H1 (cell line): ENCODE results near the gene MAJIN. TPM values are rescaled to one million over a fixed set of nuclear protein-coding genes. Genes with fewer than 3 reads are reported as not detected.

ENCODE experiments used
- ASH2L ChIP-seq: fragments of 200-600, 300-600 bp; sonication (generic); IDR thresholded peaks from one replicate; pipeline ENCODE4 v1.7.1; 2017; ENCODE audit warnings: low read length
- CBX8 ChIP-seq: fragments of 300-800, 300-1000 bp; sonication (generic); IDR thresholded peaks from 2 replicates; pipeline ENCODE4 v1.7.1; 2016; ENCODE audit warnings: low read depth, low read length, borderline replicate concordance
- EZH2 ChIP-seq: fragments of 200-600 bp; sonication (generic); IDR thresholded peaks from 2 replicates; pipeline ENCODE4 v1.7.1; 2012; ENCODE audit warnings: low read depth, mild to moderate bottlenecking, moderate library complexity, low read length, inconsistent platforms; ENCODE audit not compliant: severe bottlenecking
- GABPA ChIP-seq: IDR thresholded peaks from 2 replicates; pipeline ENCODE4 v1.6.1; 2011; ENCODE audit warnings: mild to moderate bottlenecking, low read length, moderate library complexity, borderline replicate concordance; ENCODE audit not compliant: insufficient read depth
- NRF1 ChIP-seq: IDR thresholded peaks from 2 replicates; pipeline ENCODE4 v1.6.1; 2011; ENCODE audit warnings: mild to moderate bottlenecking, low read depth, low read length, improper control_type of control experiment
- POLR2AphosphoS5 ChIP-seq: IDR thresholded peaks from 2 replicates; pipeline ENCODE4 v1.6.1; 2011; ENCODE audit warnings: low read depth, low read length
- RAD21 ChIP-seq, 2 experiments: IDR thresholded peaks in 1 of 2; conservative IDR thresholded peaks in 1 of 2; 2 replicates each; pipeline ENCODE4 v1.6.1; 2011; ENCODE audit warnings: low read depth in 2 of 2, low read length in 2 of 2, improper control_type of control experiment in 1 of 2, inconsistent platforms in 1 of 2, mild to moderate bottlenecking in 1 of 2, moderate library complexity in 1 of 2
- SIX5 ChIP-seq: IDR thresholded peaks from 2 replicates; pipeline ENCODE4 v1.6.1; 2011; ENCODE audit warnings: mild to moderate bottlenecking, low read depth, low read length
- SP1 ChIP-seq: IDR thresholded peaks from 2 replicates; pipeline ENCODE4 v1.6.1; 2011; ENCODE audit warnings: low read depth, low read length
- SP2 ChIP-seq: IDR thresholded peaks from 2 replicates; pipeline ENCODE4 v1.6.1; 2012; ENCODE audit warnings: mild to moderate bottlenecking, low read length, inconsistent platforms
- TBP ChIP-seq: IDR thresholded peaks from 2 replicates; pipeline ENCODE4 v1.6.1; 2011; ENCODE audit warnings: low read depth, low read length, improper control_type of control experiment
- polyA plus RNA-seq, 7 experiments: library from polyadenylated mRNA; depleted of rRNA in 3 of 7; stranded (reverse) in 5 of 7; unstranded in 2 of 7; fragments of >200 nt in 5 of 7; fragments of 200-250 nt in 2 of 7; gene quantifications; 1 replicate in 5 of 7; 2 replicates in 1 of 7; 4 replicates in 1 of 7; pipeline versions ENCODE4 v1.2.1 to v1.2.3, GENCODE V29; 2011 to 2013; ENCODE audit warnings: missing spikeins in 2 of 7, mixed read lengths in 2 of 7
- total RNA-seq: library from RNA; stranded (reverse); fragmentation: NEBNext Ultra II Directional; extraction: Animal tissue kit (Norgen Biotek cat#: 25700); gene quantifications from 2 replicates; pipeline ENCODE4 v1.2.1, GENCODE V29; 2021
- TF ChIP-seq, protein P1 (sequence below): IDR thresholded peaks from 2 replicates; pipeline ENCODE4 v1.6.1; 2011; ENCODE audit warnings: low read depth, mild to moderate bottlenecking, low read length; ENCODE audit not compliant: insufficient read depth

MAJIN gene
- total and polyA plus RNA-seq, 2 of the 8 experiments (the other 6 are each of a cell fraction or from before 2014, with no cell fraction given): not detected

DNA sequence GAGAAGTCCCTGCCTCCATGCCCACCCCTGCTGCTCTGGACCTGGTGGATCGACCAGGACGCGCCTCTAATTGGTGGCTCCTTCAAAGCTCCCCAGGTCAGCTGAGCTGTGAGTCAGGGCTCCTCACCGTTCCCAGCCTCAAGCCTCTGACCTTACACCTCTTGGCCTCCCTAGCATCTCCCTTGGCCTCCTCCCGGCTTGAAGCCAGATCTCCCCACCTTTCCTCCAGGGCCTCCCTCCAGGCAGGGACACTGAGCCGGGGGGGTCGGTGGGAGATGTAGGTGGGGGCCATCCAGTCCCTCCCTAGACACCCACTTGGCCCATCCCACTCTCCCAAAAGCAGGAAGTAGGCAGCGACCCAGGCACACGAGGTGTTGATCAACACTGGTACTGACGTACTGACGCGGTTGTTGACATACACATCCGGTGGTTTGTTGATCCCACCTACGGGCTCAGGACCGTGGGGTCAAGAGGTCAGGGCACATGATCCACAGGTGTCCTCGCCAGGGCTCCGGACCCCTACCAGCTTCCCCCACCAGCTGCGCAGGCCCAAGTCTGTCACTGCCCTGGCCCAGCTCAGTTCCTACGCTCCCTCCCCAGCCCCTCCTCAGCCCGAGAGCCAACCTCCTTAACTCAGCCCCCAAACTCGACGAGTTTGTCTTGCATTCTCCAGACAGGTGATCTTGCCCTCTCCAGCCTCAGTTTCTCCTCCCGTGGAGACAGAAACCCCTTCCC lies 55.7 kb downstream of the MAJIN start (continued):
- TF ChIP-seq CBX8 (no peak), RAD21 (IDR thresholded peaks at IDR 0.05 in 1 of 2, conservative IDR thresholded peaks at IDR 0.05 in 1 of 2; ENCODE audit: low read depth in 2 of 2, low read length in 2 of 2) (no peak), SP2 (no peak), EZH2 (no peak), TBP (no peak), NRF1 (no peak), GABPA (no peak), SP1 (no peak), POLR2AphosphoS5 (0 out of 2 replicates have a peak, but pooled peaks have one; percentile 33), SIX5 (no peak), ASH2L (peak; percentile 5)
- TF ChIP-seq, protein P1, sequence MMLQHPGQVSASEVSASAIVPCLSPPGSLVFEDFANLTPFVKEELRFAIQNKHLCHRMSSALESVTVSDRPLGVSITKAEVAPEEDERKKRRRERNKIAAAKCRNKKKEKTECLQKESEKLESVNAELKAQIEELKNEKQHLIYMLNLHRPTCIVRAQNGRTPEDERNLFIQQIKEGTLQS: no peak
